GM13976 (cell line): ENCODE measurements around the gene GLIS1.
"Not testable (repeated sequence)": the region's sequence is repeated elsewhere in the genome, so short reads cannot be mapped to it uniquely, and the experiment has no call there.

Experiments
- DNase-seq: peaks from one replicate; pipeline ENCODE4 v3.0.0; 2012; ENCODE audit warnings: low spot score
- in situ Hi-C: fragments of 300-500 bp; cut with MboI; formaldehyde crosslinking; loops from one replicate; pipeline ENCODE4 v1.12.0; 2022; ENCODE audit warnings: low sequenced_read_pairs, mixed read lengths, inconsistent platforms; ENCODE audit not compliant: unreplicated experiment
- TF ChIP-seq, protein P1 (sequence below): IDR thresholded peaks from 2 replicates; pipeline ENCODE4 v1.5.1; 2012; ENCODE audit warnings: borderline replicate concordance, mild to moderate bottlenecking; ENCODE audit not compliant: insufficient read depth; ENCODE audit errors: extremely low read depth, missing control alignments, control extremely low read depth

GLIS1 gene

GRCh38 chr1:53557369-53557768, 181.6 kb downstream of the GLIS1 start:
- DNase-seq: no peak
- in situ Hi-C loops: no loop called here
- TF ChIP-seq, protein P1, sequence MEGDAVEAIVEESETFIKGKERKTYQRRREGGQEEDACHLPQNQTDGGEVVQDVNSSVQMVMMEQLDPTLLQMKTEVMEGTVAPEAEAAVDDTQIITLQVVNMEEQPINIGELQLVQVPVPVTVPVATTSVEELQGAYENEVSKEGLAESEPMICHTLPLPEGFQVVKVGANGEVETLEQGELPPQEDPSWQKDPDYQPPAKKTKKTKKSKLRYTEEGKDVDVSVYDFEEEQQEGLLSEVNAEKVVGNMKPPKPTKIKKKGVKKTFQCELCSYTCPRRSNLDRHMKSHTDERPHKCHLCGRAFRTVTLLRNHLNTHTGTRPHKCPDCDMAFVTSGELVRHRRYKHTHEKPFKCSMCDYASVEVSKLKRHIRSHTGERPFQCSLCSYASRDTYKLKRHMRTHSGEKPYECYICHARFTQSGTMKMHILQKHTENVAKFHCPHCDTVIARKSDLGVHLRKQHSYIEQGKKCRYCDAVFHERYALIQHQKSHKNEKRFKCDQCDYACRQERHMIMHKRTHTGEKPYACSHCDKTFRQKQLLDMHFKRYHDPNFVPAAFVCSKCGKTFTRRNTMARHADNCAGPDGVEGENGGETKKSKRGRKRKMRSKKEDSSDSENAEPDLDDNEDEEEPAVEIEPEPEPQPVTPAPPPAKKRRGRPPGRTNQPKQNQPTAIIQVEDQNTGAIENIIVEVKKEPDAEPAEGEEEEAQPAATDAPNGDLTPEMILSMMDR: no peak

DNA sequence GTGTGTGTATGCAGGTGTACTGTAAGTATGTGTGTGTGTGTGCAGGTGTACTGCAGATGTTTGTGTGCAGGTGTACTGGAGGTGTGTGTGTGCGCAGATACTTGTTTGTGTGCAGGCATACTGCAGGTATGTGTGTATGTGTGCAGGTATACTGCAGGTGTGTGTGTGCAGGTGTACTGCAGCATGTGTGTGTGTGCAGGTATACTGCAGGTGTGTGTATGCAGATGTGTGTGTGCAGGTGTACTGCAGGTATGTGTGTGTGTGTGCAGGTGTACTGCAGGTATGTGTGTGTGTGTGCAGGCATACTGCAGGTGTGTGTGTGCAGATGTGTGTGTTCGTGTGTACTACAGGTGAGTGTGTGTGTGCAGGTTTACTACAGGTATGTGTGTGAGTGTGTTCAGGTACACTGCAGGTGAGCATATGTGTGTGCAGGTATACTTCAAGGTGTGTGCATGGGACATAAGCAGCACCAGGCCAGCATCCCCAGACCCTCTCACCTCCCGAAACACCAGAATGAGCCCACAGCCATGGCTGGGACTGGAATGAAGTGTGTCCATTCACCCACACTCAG, 182.2 kb downstream of the GLIS1 start:
- in situ Hi-C loops: no loop called here
- TF ChIP-seq, protein P1: no peak
- DNase-seq: no peak

- in situ Hi-C loops, DNase-seq: not testable (repeated sequence)
Observed at GRCh38 chr1:53555620-53556326, 183.2 kb downstream of the GLIS1 start.

GRCh38 chr1:53554592-53555305, 184.2 kb downstream of the GLIS1 start:
- no peak for DNase-seq
- TF ChIP-seq, protein P1: no peak
- in situ Hi-C loops: no loop called here

DNA sequence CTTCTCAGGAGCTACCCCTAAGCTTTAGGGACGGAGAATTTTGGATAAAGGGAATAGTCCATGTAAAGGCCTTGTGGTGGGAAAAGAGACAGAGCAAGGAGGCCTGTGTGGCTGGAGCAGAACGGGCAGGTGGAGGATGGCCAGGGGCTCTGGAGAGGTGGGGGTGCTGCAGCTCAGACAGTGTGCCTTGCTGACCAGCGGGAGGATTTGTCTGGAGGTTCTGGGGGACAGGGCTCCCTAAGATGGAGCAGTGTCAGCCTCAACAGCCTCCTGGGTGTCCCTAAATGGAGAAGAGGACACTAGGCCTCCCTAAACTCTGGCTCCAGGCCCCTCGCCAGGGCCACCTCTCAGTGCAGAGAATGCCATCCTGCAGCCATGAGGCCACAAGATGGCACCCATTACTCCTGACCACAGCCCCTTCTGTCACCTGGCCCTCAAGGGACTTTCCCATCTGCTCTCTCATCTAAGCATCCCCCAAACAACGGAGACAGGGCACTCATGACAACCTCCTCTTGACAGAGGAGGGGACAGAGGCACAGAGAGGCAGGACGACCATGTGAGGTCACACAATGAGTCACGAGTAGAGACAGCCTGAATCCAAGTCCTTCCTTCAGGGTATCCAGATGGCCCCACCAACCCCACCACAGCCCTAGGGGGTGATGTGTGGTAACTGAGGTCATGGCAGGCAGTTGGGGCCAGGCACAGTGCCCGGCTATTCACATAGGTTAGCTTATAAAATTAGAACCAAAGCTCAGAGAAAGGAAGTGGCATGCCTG, 185.0 kb downstream of the GLIS1 start:
- TF ChIP-seq, protein P1: no peak
- no peak for DNase-seq
- in situ Hi-C loops: no loop called here

- no peak for DNase-seq
- in situ Hi-C loops: no loop called here
- TF ChIP-seq, protein P1: no peak
Observed at GRCh38 chr1:53552981-53553733, 185.8 kb downstream of the GLIS1 start.
